Esophagus squamous epithelium (tissue), 5 donors: ENCODE data around the gene CDK10. TPM values are rescaled to one million over a fixed set of nuclear protein-coding genes. Genes with fewer than 3 reads are reported as not detected.
"Not testable (repeated sequence)": the region's sequence is repeated elsewhere in the genome, so short reads cannot be mapped to it uniquely, and the experiment has no call there.

ENCODE experiments used
- DNase-seq: peaks from one replicate; lab custom pipeline; 2025; lab: John Stamatoyannopoulos, UW
- H3K27ac ChIP-seq, 4 donors: fragments of 200-600 bp; sonication (generic); one replicate each; pipeline ENCODE4 v1.5.1; 2016 to 2019; ENCODE audit warnings: mild to moderate bottlenecking in 1 of 4
- H3K27me3 ChIP-seq, 4 donors: fragments of 200-600 bp; sonication (generic); 1 replicate in 3 of 4; 2 replicates in 1 of 4; pipeline versions ENCODE4 v1.5.1 to v1.6.0; 2017 to 2021; ENCODE audit warnings: antibody characterized with exemption in 1 of 4
- H3K36me3 ChIP-seq, 3 donors: fragments of 200-600 bp; sonication (generic); one replicate each; pipeline ENCODE4 v1.5.1; 2016 to 2019
- H3K4me1 ChIP-seq, 3 donors: fragments of 200-600 bp; sonication (generic); one replicate each; pipeline ENCODE4 v1.5.1; 2017 to 2019
- H3K4me3 ChIP-seq, 4 donors: fragments of 200-600 bp; sonication (generic); 1 replicate in 3 of 4; 2 replicates in 1 of 4; pipeline ENCODE4 v1.5.1; 2016 to 2019; ENCODE audit warnings: mild to moderate bottlenecking in 2 of 4, moderate library complexity in 1 of 4
- H3K9me3 ChIP-seq, 3 donors: fragments of 200-600 bp; sonication (generic); one replicate each; pipeline ENCODE4 v1.5.1; 2016 to 2019
- POLR2A ChIP-seq, 4 donors: fragments of 450-650 bp; IDR thresholded peaks; one replicate each; pipeline ENCODE4 v1.6.1; 2017; ENCODE audit warnings: antibody characterized with exemption in 4 of 4, mild to moderate bottlenecking in 4 of 4, moderate library complexity in 3 of 4
- WGBS, 2 donors: methylation state at CpG; one replicate each; pipeline ENCODE4 v1.1.5; 2018; 5-methylcytosine and 5-hydroxymethylcytosine counted together
- intact Hi-C: fragments of 100-400 bp; cut with DNase I; formaldehyde crosslinking; loops from one replicate; pipeline ENCODE4 v1.15.0; 2022
- total RNA-seq, 4 donors: library from RNA; depleted of rRNA; stranded (reverse); fragments of >200 nt; gene quantifications; one replicate each; pipeline ENCODE4 v1.1.0, GENCODE V29; 2016
- TF ChIP-seq, protein P1 (sequence below), 6 experiments: fragments of 450-650 bp in 4 of 6; fragments of 200-600 bp in 2 of 6; sonication (generic) in 2 of 6; IDR thresholded peaks; one replicate each; pipeline ENCODE4 v1.5.1; 2016 to 2019; ENCODE audit warnings: antibody characterized with exemption in 6 of 6, mild to moderate bottlenecking in 4 of 6, moderate library complexity in 4 of 6
- donor health status: DM: yes; HTN: yes; CAD: no.

Gene CDK10
- total RNA-seq, 4 donors from 2014 or later = 21.6 to 45.0 (median 39.3) TPM

DNA sequence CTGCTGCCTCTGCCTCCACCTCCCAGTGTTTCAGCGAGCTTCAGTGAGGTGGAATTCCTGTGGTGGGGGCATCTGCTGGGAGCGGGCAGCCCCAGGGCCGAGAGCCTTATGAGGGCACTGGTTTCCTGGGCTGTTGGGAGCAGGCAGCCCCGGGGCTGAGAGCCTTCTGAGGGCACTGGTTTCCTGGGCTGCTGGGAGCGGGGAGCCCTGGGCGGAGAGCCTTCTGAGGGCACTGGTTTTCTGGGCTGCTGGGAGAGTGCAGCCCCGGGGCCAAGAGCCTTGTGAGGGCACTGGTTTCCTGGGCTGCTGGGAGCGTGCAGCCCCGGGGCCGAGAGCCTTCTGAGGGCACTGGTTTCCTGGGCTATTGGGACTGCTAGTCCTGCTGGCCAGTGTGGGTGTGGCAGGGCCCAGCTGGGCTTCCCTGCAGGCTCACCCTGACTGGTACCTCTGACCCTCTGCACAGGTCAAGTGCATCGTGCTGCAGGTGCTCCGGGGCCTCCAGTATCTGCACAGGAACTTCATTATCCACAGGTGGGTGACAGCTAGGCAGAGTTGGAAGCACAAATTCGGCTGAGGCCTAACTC lies 5.6 kb downstream of the CDK10 start:
- H3K4me1 ChIP-seq = peaks cover 7 to 20% (median 12%) of the 10 kb centered on the region in 3 donors
- TF ChIP-seq POLR2A (IDR thresholded peaks at IDR 0.05) = no peak
- TF ChIP-seq, protein P1, sequence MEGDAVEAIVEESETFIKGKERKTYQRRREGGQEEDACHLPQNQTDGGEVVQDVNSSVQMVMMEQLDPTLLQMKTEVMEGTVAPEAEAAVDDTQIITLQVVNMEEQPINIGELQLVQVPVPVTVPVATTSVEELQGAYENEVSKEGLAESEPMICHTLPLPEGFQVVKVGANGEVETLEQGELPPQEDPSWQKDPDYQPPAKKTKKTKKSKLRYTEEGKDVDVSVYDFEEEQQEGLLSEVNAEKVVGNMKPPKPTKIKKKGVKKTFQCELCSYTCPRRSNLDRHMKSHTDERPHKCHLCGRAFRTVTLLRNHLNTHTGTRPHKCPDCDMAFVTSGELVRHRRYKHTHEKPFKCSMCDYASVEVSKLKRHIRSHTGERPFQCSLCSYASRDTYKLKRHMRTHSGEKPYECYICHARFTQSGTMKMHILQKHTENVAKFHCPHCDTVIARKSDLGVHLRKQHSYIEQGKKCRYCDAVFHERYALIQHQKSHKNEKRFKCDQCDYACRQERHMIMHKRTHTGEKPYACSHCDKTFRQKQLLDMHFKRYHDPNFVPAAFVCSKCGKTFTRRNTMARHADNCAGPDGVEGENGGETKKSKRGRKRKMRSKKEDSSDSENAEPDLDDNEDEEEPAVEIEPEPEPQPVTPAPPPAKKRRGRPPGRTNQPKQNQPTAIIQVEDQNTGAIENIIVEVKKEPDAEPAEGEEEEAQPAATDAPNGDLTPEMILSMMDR (IDR thresholded peaks at IDR 0.05) = no peak
- no peaks in the 10 kb centered on the region for H3K27me3 ChIP-seq
- no peak for DNase-seq
- H3K27ac ChIP-seq = no peak overlapping the region
- intact Hi-C loops = no loop called here
- WGBS, 2 donors = 33 to 78% methylated on average over 1 to 2 of the region's 13 CpGs
- H3K36me3 ChIP-seq = peaks cover 20 to 83% (median 35%) of the 10 kb centered on the region in 3 donors
- no peaks in the 10 kb centered on the region for H3K9me3 ChIP-seq
- H3K4me3 ChIP-seq = no peak overlapping the region

DNA sequence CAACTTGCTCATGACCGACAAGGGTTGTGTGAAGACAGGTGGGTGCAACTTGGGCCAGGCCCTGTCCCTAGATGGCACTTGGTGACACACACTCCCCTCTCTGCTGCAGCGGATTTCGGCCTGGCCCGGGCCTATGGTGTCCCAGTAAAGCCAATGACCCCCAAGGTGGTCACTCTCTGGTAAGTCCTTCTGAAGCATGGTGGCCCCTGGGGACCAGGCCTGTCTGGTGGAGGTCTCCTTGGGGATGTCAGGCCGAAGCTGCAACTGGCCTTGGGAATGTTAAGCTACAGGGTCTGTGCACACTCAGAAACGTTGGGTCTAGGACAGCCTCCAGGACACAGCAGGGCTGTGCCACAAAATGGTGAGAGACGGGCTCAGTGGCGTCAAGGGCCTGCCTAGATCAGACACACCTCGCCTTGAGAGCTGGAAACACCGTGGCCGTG lies 6.8 kb downstream of the CDK10 start:
- no peak for TF ChIP-seq POLR2A (IDR thresholded peaks at IDR 0.05)
- TF ChIP-seq, protein P1 (IDR thresholded peaks at IDR 0.05) = no peak
- DNase-seq = no peak
- no peak overlapping the region for H3K27ac ChIP-seq
- peaks cover 0 to 8% (median 4%) of the 10 kb centered on the region in 3 donors for H3K4me1 ChIP-seq
- no peak overlapping the region for H3K4me3 ChIP-seq
- peaks cover 20 to 93% (median 35%) of the 10 kb centered on the region in 3 donors for H3K36me3 ChIP-seq
- 80 to 95% methylated on average over 1 to 4 of the region's 11 CpGs for WGBS, 2 donors
- intact Hi-C loops = no loop called here
- H3K9me3 ChIP-seq = no peaks in the 10 kb centered on the region
- no peaks in the 10 kb centered on the region for H3K27me3 ChIP-seq

DNA sequence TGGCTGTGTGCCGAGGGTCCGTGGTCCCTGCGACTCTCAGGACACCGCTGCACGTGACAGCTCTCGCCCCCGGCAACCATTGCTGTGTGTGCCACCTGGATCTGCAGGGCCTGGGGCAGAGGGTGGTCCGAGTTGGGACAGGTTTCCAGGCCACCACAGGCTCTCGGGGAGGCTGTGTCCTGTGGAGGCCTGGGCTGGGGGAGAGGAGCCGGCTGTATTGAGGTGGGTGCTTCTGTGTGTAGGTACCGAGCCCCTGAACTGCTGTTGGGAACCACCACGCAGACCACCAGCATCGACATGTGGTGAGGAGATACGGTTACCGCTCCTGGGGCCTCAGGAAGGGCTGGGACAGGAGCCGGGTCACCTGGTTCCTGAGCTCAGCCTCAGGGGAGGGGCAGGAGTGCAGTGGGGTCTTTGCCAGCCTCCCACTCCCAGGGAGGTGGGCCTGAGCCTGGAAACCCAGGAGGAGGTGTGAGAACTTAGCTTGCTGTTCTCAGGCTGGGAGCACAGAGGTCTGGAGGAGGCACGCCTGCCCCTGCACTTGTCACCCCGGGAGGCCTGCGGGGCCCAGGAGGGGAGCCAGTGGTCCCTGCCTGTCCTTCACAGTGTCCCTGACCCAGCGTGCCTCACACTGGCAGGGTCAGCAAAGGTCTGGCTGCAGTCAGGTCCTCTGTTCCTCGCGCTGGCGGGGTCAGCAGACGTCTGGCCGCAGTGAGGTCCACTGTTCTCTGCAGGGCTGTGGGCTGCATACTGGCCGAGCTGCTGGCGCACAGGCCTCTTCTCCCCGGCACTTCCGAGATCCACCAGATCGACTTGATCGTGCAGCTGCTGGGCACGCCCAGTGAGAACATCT lies 7.7 kb downstream of the CDK10 start:
- 60 to 83% methylated on average over 2 of the region's 32 CpGs for WGBS, 2 donors
- H3K4me3 ChIP-seq = no peak overlapping the region
- H3K4me1 ChIP-seq = peaks cover 0 to 5% (median 4%) of the 10 kb centered on the region in 3 donors
- H3K36me3 ChIP-seq = peaks cover 20 to 90% (median 35%) of the 10 kb centered on the region in 3 donors
- no peaks in the 10 kb centered on the region for H3K9me3 ChIP-seq
- H3K27ac ChIP-seq = no peak overlapping the region
- intact Hi-C loops = no loop called here
- DNase-seq = no peak
- TF ChIP-seq, protein P1 (IDR thresholded peaks at IDR 0.05) = no peak
- TF ChIP-seq POLR2A (IDR thresholded peaks at IDR 0.05) = no peak
- no peaks in the 10 kb centered on the region for H3K27me3 ChIP-seq

DNA sequence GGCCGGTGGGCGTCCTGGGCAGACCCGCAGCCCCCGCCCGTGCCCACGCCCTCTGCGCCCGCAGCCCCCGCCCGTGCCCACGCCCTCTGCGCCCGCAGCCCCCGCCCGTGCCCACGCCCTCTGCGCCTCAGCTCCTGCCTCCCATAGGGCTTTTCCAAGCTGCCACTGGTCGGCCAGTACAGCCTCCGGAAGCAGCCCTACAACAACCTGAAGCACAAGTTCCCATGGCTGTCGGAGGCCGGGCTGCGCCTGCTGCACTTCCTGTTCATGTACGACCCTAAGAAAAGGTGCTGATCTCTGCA lies 8.2 kb downstream of the CDK10 start:
- WGBS, 2 donors = 70 to 100% methylated on average over 1 to 2 of the region's 23 CpGs
- H3K36me3 ChIP-seq = peaks cover 20 to 84% (median 35%) of the 10 kb centered on the region in 3 donors
- DNase-seq, H3K27ac ChIP-seq, H3K4me3 ChIP-seq, intact Hi-C loops, H3K4me1 ChIP-seq, H3K27me3 ChIP-seq, H3K9me3 ChIP-seq: not testable (repeated sequence)

DNA sequence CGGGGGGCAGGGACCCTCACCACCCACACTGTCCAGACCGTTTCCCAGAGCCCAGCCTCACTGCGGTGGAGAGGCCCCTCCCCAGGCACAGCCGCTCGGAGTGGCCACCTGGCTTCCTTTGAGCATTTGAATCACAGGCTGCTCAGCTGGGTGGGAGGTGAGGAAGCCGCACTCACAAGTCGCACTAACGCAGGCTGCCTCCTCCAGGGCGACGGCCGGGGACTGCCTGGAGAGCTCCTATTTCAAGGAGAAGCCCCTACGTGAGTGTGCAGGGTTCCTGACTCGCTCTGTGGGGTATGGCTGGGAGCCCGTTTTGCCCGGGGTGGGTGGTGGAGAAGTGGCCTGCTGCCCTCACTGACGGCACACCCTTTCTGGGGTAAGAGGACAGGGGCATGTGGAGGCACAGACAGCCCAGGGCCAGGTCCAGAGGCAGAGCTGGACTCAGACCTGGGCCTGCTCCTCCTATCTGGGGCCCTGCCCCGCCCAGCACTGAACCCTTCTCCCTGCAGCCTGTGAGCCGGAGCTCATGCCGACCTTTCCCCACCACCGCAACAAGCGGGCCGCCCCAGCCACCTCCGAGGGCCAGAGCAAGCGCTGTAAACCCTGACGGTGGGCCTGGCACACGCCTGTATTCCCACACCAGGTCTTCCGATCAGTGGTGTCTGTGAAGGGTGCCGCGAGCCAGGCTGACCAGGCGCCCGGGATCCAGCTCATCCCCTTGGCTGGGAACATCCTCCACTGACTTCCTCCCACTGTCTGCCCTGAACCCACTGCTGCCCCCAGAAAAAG lies 8.8 kb downstream of the CDK10 start:
- H3K27me3 ChIP-seq = no peaks in the 10 kb centered on the region
- H3K36me3 ChIP-seq = peaks cover 15 to 79% (median 34%) of the 10 kb centered on the region in 3 donors
- H3K27ac ChIP-seq = no peak overlapping the region
- 100% methylated on average over 1 of the region's 31 CpGs; no CpG with 5 or more reads in 1 of the 2 donors for WGBS, 2 donors
- TF ChIP-seq, protein P1 (IDR thresholded peaks at IDR 0.05) = no peak
- no peak for TF ChIP-seq POLR2A (IDR thresholded peaks at IDR 0.05)
- no peak overlapping the region for H3K4me3 ChIP-seq
- no peaks in the 10 kb centered on the region for H3K9me3 ChIP-seq
- intact Hi-C loops = no loop called here
- DNase-seq = no peak
- peaks cover 7 to 15% (median 10%) of the 10 kb centered on the region in 3 donors for H3K4me1 ChIP-seq
